DOHH2 (cell line): ENCODE results near the gene LARGE1.

Source experiments
- EZH2phosphoT487 ChIP-seq: fragments of 200-600 bp; sonication (generic); IDR thresholded peaks from 2 replicates; pipeline ENCODE4 v1.6.1; 2017; ENCODE audit warnings: borderline replicate concordance, mild to moderate bottlenecking, antibody characterized with exemption, low read length, moderate library complexity, mixed read lengths
- TF ChIP-seq, protein P1 (sequence below): fragments of 200-600 bp; sonication (generic); IDR thresholded peaks from one replicate; pipeline ENCODE4 v1.5.1; 2014; ENCODE audit warnings: antibody characterized with exemption, mild to moderate bottlenecking, low read depth, low read length; ENCODE audit not compliant: poor library complexity, severe bottlenecking

DNA sequence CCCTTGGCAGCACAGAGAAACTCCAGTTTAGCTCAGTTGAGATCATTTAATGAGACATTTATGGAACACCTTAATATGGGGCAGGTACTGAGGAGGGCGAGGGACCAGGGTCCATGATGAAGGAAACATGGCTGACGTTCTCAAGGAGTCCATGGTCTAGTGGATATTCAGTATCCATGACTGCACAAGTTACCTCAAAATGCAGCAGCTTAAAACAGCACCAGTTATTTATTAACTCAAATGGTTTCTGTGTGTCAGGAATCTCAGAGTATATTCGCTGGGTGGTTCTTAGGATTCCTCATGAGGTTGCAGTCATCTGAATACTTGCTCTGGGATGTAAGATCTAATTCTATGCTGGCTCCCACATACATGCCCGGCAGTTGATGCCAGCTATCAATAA, 346.8 kb downstream of the LARGE1 start:
- TF ChIP-seq, protein P1, sequence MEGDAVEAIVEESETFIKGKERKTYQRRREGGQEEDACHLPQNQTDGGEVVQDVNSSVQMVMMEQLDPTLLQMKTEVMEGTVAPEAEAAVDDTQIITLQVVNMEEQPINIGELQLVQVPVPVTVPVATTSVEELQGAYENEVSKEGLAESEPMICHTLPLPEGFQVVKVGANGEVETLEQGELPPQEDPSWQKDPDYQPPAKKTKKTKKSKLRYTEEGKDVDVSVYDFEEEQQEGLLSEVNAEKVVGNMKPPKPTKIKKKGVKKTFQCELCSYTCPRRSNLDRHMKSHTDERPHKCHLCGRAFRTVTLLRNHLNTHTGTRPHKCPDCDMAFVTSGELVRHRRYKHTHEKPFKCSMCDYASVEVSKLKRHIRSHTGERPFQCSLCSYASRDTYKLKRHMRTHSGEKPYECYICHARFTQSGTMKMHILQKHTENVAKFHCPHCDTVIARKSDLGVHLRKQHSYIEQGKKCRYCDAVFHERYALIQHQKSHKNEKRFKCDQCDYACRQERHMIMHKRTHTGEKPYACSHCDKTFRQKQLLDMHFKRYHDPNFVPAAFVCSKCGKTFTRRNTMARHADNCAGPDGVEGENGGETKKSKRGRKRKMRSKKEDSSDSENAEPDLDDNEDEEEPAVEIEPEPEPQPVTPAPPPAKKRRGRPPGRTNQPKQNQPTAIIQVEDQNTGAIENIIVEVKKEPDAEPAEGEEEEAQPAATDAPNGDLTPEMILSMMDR: no peak
- TF ChIP-seq EZH2phosphoT487: no peak
